ENCODE measurements around the gene B3GALT6.

Gene B3GALT6

DNA sequence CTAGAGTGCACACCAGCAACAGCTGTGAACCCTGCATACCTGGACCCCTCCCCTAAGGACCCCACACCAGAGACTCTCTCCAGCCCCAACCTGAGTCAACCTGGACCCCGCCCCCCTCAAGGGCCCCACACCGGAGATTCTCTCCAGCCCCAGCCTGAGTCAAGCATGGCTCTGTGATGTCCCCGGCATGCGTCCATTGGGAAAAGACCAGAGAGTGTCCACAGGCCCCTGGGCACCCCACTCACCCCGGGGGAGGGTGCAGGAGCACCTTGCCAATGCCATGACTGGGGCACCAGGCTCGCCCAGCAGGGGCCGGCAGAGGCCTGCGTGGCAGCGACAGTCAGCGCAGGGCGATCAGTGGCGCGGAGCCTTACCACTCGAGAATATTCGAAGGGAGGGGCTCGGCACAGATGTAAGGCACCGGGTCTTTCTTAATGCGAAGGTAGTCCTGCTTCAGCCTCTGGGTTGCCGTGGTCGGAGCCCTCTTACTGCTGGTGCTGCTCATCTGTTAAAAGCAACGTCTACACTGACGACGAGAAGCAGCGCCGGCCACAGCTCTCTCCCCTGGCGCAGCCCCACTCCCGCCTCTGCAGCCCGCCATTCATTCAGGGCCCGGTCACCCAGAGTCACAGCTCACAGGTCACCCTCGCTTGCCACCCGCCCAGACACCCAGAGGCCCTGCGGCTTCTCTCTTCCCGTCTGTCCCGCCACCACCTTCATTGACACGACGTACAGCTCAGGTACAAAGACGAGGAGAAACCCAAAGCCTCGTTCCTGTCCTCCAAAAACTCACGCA is 35.6 kb downstream of the B3GALT6 start:
- no peak for DNase-seq

DNA sequence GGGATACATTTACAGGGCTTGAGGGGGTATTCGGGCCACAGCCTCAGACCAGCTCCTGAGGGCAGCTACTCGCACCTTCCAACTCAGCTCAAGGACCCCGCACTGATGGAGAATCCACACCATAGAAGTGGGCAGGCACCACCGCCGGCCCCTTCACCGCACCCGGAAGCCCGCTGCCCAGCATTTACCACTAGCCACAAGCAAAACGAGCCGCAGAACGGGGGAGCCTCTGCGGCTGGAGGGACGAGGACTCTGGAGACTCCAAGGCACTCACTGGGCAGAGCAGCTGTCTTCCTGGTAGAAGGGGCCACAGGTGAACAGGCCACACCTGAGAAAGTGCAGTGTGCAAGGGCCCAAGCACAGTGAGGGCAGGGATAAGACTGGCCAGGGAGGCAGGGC is 36.2 kb downstream of the B3GALT6 start:
- no peak for DNase-seq

DNA sequence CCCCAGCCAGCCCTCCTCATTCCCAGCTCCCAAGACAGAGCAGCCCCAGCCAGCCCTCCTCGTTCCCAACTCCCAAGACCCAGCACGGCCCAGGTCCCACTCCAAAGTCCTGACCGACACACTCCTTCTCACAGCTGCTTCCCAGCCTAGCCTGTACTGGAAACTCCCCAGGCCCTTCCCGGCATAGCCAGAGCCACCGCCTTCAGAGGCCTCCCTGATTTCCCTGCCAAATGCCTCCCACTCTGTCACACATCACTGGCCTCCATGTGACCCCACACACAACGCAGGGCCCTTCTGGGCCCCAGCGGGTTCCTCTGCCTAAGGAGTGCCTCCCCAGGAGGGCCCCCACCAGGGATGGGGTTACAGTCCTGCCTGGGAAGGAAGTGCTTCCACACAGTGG is 38.8 kb downstream of the B3GALT6 start:
- DNase-seq, result no peak

DNA sequence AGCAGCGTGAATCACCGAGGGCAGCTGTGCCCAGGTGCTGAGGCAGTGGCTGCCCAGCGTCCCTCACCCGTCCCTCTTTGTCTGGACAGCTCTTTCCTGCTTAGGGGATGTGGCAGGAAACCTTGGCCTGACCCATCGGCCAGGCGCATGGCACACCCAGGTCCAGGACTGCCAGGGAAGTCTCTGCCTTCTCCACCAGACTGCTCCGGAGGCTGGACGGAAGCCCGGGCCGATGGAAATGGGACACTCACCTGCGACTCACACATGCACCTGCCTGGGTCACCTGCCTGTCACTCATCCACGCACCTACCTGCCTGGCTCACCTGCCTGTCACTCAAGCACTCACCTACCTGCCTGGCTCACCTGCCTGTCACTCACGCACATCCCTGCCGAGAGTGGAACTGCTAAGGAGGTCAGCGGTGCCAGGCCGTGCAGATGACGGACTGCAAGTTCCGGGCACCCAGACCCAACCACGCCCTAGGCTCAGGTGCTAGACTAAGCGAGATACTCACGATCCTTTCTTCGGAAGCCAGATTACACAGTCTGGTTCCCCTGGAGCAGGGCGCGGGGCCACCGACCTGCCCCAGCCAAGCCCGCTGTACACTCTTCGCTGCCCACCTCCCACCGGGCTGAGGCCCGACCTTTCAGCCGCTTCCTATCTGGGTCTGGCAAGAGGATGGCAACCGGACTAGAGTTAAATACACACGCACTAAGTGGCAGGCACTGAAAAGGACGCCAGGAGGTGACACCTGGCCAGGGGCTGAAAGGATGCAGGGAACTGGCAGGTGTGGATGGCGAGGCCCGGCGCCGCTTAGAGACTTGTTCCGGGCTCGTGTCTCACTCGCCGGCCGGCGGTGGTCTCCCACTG is 40.5 kb downstream of the B3GALT6 start:
- DNase-seq, result no peak

DNA sequence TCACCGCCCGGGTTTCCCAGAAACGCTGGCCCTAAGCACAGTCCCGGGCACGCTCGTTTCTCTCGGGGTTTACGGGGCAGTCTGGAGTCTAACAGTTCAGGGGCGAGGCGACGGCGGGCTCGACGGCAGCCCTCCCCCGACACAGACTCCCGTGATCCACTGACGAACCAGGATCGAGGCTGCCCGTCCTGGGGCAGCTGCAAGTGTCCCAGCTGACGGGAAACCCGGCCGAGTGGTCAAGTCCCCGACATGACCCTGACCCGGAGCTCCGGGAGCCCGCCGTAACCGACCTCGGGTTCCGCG is 41.1 kb downstream of the B3GALT6 start:
- no peak for DNase-seq

DNA sequence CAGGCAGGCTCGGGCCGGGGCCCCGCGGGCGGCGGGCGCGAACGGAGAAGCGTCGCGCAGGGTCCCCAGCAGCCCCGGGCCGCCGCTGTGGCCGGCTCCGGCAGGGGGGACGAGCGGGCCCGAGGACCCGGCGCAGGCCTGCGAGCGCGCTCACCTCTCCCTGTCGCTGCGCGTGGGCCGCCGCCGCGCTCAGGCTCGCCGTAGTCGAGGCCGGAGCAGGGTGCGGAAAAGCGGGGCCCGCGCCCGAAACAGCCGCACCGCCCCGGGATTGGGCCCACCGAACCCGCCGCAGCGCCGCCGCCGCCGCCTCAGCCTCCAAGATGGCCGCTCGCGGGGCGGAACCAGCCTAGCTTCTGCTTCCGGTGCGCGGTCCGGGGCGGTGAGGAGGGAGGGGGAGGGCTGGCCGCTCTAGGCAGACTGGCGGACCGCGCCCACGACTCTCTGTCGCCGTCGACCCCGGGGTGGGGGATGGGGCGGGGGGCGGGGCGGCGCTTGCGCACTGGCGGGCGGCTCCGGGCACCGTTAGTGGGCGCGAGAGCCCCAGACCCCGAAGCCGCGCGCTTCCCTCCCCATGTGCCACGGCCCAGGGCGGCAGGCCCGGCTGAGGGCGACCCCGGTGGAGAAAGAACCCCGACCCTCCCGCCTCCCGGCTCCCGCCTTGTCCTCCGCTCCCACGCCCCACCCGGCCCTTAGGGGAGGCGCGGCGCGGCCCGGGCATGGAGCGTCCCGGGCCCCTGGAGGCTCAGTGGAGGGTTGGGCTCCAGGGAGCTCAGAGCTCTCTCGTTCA is 41.7 kb downstream of the B3GALT6 start, which contains the start of gene UBE2J2:
Gene UBE2J2 (minus strand): TSS at position 343 of the 787 bp plus-strand sequence. CDS start 5,862 bp downstream, outside the sequence.
- peak; percentile 91 for DNase-seq

DNA sequence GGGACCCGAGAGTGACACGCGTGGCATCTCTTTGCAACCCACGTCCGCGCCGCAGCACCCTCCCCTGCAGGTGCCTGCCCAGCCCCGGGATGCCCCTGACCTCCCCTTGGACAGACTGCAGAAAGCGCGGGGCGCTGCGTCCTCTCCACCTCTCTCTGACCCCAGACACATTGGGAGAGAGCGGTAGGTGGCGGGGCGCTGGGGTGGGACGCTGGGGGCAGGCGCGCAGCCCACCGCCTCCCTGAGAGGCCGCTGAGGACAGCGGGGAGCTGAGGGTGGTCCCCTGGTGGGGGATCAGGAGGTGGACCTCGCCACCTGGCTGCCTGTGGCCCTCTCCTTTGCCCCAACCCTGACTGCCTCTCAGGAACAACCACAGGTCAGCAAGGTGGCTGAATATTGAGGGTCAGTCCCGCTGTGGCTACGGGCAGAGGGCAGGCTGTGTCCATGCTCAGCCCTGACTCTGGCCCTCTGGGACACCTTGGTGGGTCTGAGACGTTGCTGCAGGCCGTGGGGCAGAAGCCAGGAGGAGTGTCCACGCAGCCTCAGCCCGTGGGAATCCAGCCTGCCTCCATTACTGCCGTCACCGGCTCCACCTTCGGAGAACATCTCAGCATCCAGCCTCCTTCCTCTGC is 42.4 kb downstream of the B3GALT6 start:
- no peak for DNase-seq

DNA sequence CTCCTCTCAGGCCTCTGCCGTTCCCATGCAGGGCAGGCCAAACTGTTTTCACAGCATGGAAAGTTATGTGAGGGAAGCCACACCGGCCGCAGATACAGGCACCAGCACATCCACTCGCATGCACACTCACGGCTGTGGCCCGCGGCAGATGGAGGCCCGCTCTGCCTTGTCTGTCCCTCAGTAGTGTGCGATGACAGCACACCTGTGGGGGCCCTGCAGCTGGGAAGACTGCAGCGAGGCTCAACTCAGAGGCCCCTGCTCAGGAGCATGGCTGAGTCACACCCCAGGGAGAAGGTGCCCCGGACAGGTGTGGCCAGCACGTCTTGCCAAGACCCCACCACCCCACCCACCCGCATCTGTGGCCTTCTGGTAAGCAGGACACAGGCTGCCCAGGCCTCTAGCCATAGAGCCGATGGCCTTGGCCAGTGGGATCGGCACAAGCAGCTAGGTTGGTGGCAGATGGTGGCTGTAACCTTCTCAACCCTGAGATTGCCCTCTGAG is 42.9 kb downstream of the B3GALT6 start:
- DNase-seq, result no peak

DNA sequence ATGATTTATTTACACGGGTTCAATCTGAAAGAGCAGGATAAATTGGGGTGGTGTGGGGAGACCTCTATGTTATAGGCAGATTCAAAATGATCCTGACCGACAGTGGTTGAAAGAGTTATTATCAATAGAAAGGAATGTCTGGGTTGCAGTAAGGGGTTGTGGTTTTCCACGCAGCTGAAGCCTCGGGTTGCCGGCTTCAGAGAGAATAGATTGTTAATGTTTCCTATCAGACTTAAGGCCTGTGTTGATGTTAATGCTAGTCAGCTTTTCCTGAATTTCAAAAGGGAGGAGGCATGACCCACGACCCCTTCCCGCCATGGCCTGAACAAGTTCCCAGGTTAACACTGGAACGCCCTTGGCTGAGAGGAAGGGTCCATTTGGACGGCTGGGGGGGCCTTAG is 43.8 kb downstream of the B3GALT6 start:
- no peak for DNase-seq

DNA sequence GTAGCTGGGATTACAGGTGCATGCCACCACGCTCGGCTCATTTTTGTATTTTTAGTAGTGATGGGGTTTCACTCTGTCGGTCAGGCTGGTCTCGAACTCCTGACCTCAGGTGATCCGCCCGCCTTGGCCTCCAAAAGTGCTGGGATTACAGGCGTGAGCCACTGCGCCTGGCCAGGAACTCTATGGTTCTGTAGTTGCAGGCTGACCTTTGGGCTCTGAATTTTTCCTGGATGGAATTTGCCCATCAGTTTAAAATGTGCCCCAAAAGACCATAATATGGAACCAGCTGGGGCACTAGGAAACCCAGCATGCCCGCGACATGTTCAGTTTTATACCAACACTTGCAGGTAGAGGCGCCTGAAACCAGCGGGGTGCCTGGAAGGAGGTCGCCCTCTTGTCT is 46.6 kb downstream of the B3GALT6 start:
- DNase-seq, result no peak

DNA sequence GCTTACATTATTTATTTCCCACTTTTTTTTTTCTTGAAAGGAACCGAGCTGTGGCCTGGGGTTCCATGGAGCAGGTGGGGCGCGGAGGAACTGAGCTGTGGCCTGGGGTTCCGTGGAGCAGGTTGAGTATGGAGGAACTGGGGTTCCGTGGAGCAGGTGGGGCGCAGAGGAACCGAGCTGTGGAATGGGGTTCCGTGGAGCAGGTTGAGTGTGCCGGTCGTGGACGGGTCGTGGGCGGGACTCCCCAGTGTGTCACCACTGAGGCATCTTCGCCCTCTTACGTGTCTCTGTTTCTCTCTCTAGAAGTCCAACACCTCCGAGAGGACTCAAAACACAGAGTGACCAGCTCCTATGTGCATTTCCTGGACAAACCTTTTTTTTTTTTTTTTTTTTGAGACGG is 47.0 kb downstream of the B3GALT6 start:
- no peak for DNase-seq

DNA sequence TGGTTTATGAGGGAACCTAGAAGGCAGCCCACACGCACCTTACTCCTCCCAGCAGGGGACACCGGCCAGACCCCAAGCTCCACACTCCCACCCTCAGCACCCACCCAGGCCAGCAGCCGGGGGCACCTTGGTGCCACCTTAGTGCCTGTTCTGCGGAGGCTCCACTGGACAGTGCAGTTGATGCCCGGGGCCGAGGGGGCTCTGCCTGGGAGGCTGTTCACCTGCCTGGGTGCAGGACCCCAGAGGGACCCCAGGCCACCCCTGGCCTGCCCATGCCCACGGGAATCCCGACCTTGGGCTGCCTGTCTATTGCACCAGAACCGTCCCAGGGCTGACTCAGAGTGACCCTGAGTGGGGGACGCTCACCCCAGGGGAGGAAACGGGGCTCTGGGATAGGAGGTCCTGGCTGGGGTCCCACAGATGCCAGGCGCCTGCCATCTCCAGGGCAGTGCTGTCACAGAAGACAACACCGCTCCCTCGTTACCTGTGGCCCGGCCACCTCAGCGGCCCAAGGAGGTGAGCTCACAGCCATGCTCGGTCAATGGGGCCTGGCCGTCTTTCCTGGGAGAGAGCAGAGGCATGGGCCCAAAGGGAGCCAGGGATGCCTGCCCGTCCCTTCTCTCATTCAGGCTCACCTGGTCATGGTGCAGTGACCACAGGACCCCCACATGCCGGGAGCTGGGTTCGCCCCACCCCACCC is 48.9 kb downstream of the B3GALT6 start:
- no peak for DNase-seq

DNA sequence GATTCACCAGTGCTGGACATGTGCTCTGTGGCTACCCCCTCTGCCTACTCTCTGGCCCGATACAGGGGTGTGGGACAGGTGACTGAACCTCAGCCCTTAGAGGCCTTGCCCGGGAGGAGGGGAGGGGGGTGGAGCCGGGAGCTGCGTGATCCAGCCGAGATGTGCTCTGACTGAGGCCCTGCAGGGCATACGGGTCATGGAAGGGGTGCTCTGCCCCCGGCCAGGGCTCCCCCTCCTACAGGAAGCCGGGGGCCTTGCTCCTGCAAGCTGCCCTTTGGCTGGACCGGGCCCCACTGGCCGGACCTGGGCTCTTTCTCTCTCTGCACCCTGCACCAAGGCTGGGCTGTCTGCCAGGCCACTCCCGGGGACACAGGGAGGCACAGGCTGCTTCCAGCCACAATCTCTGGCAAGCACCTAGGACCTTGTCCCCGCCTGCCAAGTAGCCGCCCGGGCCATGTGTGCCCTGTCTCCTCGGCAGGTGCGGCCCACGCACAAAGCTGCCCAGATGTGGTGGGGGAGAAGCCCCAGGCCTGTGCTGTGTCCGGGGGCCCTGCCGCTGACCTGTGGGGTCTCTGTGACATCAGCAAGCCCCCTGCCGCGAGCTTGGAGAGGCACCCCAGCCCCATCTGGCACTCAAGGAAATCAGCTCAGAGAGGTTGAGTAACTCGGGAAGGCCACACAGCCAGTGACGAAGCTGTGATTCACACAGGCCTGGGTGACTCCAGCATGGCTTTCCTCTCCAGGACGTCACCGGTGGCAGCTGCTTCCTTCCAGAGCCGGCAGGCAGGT is 49.7 kb downstream of the B3GALT6 start:
- DNase-seq, result no peak

DNA sequence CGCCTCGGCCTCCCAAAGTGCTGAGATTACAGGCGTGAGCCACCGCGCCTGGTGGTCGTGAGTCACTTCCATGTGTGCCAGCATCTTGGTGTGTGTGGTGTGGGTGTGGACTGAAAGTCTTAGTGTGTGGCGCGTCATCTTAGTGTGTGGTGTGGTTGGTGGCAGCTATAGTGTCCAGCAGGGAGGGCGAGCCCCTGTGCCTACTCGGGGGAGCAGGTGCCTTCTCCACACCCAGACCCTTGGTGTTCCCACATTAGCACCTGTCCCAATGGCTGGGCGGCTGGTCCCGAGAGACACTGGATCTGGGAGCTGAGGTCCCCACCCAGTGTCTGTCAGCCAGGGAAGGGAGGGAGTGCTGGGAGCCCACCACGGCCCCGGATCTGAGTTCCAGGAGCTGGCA is 51.0 kb downstream of the B3GALT6 start:
- DNase-seq, result no peak

DNA sequence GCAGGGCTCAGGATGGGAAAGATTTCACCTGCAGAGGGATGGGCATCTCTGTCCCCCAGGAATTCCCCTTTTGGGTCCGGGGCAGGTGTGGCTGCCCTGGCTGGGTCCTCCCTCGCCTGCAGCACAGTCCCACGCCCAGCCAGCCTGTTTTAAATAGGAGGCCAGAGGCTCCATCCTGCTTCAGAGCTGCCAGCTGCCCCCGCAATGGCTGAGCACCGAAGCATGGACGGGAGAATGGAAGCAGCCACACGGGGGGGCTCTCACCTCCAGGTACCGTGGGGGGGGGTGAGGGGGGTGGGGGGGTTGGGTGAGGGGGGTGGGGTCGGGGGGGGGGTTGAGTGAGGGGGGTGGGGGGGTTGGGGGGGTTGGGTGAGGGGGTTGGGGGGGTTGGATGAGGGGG is 51.8 kb downstream of the B3GALT6 start:
- DNase-seq, result no peak
